ENCODE results near the gene CTSL.
A peak's percentile ranks its signal among the peaks of the same experiment; 100 is the strongest.

The CTSL gene

DNA sequence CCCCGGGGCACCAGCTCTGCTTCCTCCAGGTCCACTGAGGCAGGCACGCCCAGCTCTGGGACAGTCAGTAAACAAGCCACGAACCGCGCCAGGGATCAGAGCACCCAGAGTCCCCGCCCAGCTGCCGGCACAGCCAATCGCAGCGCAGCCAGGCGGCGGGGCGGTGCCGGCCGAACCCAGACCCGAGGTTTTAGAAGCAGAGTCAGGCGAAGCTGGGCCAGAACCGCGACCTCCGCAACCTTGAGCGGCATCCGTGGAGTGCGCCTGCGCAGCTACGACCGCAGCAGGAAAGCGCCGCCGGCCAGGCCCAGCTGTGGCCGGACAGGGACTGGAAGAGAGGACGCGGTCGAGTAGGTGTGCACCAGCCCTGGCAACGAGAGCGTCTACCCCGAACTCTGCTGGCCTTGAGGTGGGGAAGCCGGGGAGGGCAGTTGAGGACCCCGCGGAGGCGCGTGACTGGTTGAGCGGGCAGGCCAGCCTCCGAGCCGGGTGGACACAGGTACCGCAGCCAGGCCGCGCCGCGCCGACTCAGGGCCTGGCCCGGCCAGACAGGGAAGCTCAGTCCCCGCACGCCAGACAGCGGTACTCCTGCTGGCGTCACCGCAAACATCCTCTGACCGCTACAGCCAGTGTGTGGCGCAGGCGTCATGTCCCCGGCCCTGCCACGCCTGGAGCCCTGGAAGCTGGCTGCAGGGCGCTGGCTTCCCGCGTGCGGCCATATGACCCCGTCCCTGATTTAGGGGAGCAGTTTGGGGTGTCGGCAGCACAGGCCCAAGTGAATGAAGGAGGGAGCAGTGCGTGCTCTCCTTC, at the start of gene CTSL:
Gene CTSL, plus strand, starts transcription at position 220 of the 810 bp plus-strand sequence. CDS start 1,485 bp downstream, outside the sequence.
- peak within 1 kb of the TSS; percentile 83 to 87 for H3K27ac ChIP-seq (ENCODE audit: low read depth in 2 of 2, low read length in 2 of 2)
- H3K9ac ChIP-seq (ENCODE audit: low read depth in 1 of 2, low read length in 2 of 2) = peak within 1 kb of the TSS; percentile 70 to 91
- H3K4me3 ChIP-seq (ENCODE audit: low read length in 2 of 2) = peak within 1 kb of the TSS; percentile 80 to 88
- H3K27me3 ChIP-seq (ENCODE audit: control insufficient read depth in 2 of 2, insufficient read depth in 2 of 2, low read length in 2 of 2) = no peaks in the 10 kb centered on the region
- H3K9me3 ChIP-seq (ENCODE audit: control insufficient read depth in 2 of 2, low read length in 2 of 2) = no peaks in the 10 kb centered on the region
- peaks cover 0 to 3% of the 10 kb centered on the region in 2 donors for H3K4me1 ChIP-seq (ENCODE audit: control insufficient read depth in 2 of 2, insufficient read depth in 2 of 2, low read length in 2 of 2)
- peaks cover 5 to 15% of the 10 kb centered on the region in 2 donors for H3K36me3 ChIP-seq (ENCODE audit: control insufficient read depth in 2 of 2, insufficient read depth in 2 of 2, low read length in 2 of 2)

DNA sequence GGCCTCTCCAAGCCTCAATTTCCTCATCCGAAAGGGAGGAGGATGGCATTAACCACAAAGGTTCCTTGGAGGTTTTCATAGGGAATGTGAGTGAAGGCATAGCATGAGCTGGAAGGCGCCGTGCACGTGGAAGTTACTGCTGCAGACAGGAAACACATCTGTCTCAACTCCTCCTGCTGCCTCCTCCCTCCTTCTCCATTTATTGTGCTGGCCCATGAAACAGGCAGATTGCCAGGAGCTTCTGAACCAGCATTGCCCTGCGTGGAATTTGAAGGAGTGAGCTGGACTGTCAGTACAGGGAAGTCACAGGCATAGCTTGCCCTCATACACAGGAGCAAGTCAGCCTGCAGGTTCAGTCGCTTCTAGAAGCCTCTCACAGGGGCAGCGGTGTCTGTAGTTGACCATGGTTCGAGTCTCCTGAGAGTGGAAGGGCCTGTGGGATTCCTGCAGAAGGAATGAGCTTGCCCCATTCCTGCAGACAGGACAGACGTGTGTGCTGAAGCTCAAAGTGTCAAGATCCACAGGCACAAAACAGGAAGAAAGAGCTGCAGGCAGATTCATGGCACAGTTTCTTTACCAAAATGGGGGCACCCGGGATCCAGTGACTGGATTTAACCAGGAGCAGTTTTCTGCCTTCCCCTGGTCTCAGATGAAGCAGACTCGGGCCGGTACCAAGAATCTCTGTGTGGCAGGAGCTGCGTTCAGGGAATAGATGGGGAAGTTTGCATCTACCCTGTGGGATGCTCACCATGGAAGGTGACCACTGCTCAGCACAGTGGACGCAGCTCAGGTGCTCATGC, 48.7 kb upstream of the CTSL start:
- Histone ChIP-seq H3K36me3 (ENCODE audit: control insufficient read depth in 2 of 2, insufficient read depth in 2 of 2, low read length in 2 of 2) (peaks cover 0 to 4% of the 10 kb centered on the region in 2 donors), H3K27ac (ENCODE audit: low read depth in 2 of 2, low read length in 2 of 2) (no peak overlapping the region), H3K4me1 (ENCODE audit: control insufficient read depth in 2 of 2, insufficient read depth in 2 of 2, low read length in 2 of 2) (no peaks in the 10 kb centered on the region), H3K9ac (ENCODE audit: low read depth in 1 of 2, low read length in 2 of 2) (no peak overlapping the region), H3K9me3 (ENCODE audit: control insufficient read depth in 2 of 2, low read length in 2 of 2) (no peaks in the 10 kb centered on the region), H3K4me3 (ENCODE audit: low read length in 2 of 2) (no peak overlapping the region), H3K27me3 (ENCODE audit: control insufficient read depth in 2 of 2, insufficient read depth in 2 of 2, low read length in 2 of 2) (no peaks in the 10 kb centered on the region)

DNA sequence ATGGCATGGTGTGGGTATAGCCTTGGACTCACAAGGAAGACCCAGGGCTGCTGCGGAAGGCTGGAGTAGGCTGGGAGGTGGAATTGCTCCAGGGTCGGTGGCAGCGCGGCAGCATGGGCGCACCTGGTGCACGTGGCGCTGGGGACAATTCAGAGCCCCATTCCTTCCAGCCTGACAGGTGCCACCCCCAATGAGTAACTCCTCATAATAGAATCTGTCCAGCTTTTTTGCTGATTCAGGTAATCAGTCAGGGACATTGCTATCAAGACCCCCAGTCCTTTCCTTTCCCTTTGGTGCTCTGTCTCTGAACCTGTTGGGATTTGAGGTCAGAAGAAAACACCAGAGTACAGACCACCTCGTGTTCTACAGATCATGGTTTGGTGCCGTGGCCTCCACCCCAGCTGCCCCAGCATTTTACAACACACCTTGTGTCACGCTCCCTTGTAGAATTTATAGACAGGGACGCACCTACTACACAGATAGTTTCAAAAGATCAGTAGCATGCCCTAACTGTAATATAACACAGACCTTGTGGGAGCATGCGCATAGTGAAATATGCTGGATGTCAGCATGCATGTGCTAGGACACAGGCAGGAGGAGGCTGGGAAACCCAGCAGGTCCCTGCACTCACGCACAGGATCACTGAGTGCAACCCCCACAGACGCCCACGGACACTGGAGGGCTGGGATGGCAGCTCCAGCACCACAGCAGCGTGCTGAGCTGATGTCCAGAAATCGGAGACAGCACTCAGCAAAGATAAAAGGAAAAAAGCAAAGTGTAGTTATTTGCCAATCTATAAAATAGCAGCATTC, 47.9 kb upstream of the CTSL start:
- no peak overlapping the region for H3K9ac ChIP-seq (ENCODE audit: low read depth in 1 of 2, low read length in 2 of 2)
- no peaks in the 10 kb centered on the region for H3K9me3 ChIP-seq (ENCODE audit: control insufficient read depth in 2 of 2, low read length in 2 of 2)
- H3K4me3 ChIP-seq (ENCODE audit: low read length in 2 of 2) = no peak overlapping the region
- peaks cover 0 to 4% of the 10 kb centered on the region in 2 donors for H3K36me3 ChIP-seq (ENCODE audit: control insufficient read depth in 2 of 2, insufficient read depth in 2 of 2, low read length in 2 of 2)
- no peak overlapping the region for H3K27ac ChIP-seq (ENCODE audit: low read depth in 2 of 2, low read length in 2 of 2)
- H3K27me3 ChIP-seq (ENCODE audit: control insufficient read depth in 2 of 2, insufficient read depth in 2 of 2, low read length in 2 of 2) = no peaks in the 10 kb centered on the region
- H3K4me1 ChIP-seq (ENCODE audit: control insufficient read depth in 2 of 2, insufficient read depth in 2 of 2, low read length in 2 of 2) = no peaks in the 10 kb centered on the region

GRCh38 chr9:87678650-87679355, 47.1 kb upstream of the CTSL start:
- Histone ChIP-seq H3K27me3 (ENCODE audit: control insufficient read depth in 2 of 2, insufficient read depth in 2 of 2, low read length in 2 of 2) (no peaks in the 10 kb centered on the region), H3K4me3 (ENCODE audit: low read length in 2 of 2) (no peak overlapping the region), H3K9me3 (ENCODE audit: control insufficient read depth in 2 of 2, low read length in 2 of 2) (no peaks in the 10 kb centered on the region), H3K27ac (ENCODE audit: low read depth in 2 of 2, low read length in 2 of 2) (no peak overlapping the region), H3K36me3 (ENCODE audit: control insufficient read depth in 2 of 2, insufficient read depth in 2 of 2, low read length in 2 of 2) (peaks cover 0 to 4% of the 10 kb centered on the region in 2 donors), H3K4me1 (ENCODE audit: control insufficient read depth in 2 of 2, insufficient read depth in 2 of 2, low read length in 2 of 2) (no peaks in the 10 kb centered on the region), H3K9ac (ENCODE audit: low read depth in 1 of 2, low read length in 2 of 2) (no peak overlapping the region)

DNA sequence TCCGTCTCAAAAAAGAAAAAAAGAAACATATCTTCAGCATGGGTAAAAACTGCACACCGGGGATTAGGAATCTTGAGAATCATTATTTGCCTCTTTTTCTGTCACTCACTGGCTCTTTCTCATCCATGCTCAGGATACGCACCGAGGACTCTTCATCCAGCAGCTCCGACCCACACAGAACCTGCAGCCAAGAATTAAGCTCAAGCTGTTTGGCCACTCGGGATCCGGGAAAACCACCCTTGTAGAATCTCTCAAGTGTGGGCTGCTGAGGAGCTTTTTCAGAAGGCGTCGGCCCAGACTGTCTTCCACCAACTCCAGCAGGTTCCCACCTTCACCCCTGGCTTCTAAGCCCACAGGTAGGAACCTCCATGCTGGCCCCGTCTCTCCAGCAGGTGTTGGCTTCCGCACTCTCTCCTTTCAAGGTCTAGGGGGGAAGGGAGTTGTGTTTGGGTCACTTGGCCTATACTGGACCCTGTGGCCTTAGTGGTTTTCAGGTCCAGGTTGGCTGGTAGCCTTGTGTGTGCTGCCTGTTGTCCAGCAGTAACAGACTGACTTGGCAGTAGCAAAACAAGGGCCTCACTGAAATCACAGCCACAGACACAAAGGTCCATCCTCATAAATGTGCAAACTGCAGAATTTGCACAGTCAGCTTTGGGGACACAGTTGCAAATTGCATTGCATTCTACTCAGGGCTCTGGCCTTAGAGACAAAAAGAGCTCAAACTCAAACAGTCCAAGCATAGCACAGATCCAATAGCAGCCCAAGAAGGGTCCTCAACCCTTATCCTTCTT, 44.5 kb upstream of the CTSL start:
- H3K4me3 ChIP-seq (ENCODE audit: low read length in 2 of 2) = no peak overlapping the region
- peaks cover 0 to 4% of the 10 kb centered on the region in 2 donors for H3K36me3 ChIP-seq (ENCODE audit: control insufficient read depth in 2 of 2, insufficient read depth in 2 of 2, low read length in 2 of 2)
- H3K4me1 ChIP-seq (ENCODE audit: control insufficient read depth in 2 of 2, insufficient read depth in 2 of 2, low read length in 2 of 2) = peaks cover 3 to 9% of the 10 kb centered on the region in 2 donors
- H3K9me3 ChIP-seq (ENCODE audit: control insufficient read depth in 2 of 2, low read length in 2 of 2) = no peaks in the 10 kb centered on the region
- no peak overlapping the region for H3K9ac ChIP-seq (ENCODE audit: low read depth in 1 of 2, low read length in 2 of 2)
- no peak overlapping the region for H3K27ac ChIP-seq (ENCODE audit: low read depth in 2 of 2, low read length in 2 of 2)
- H3K27me3 ChIP-seq (ENCODE audit: control insufficient read depth in 2 of 2, insufficient read depth in 2 of 2, low read length in 2 of 2) = no peaks in the 10 kb centered on the region

GRCh38 chr9:87682085-87682484, 43.8 kb upstream of the CTSL start:
- Histone ChIP-seq H3K4me3 (ENCODE audit: low read length in 2 of 2) (no peak overlapping the region), H3K9me3 (ENCODE audit: control insufficient read depth in 2 of 2, low read length in 2 of 2) (no peaks in the 10 kb centered on the region), H3K27ac (ENCODE audit: low read depth in 2 of 2, low read length in 2 of 2) (no peak overlapping the region), H3K36me3 (ENCODE audit: control insufficient read depth in 2 of 2, insufficient read depth in 2 of 2, low read length in 2 of 2) (peaks cover 0 to 4% of the 10 kb centered on the region in 2 donors), H3K9ac (ENCODE audit: low read depth in 1 of 2, low read length in 2 of 2) (no peak overlapping the region), H3K27me3 (ENCODE audit: control insufficient read depth in 2 of 2, insufficient read depth in 2 of 2, low read length in 2 of 2) (no peaks in the 10 kb centered on the region), H3K4me1 (ENCODE audit: control insufficient read depth in 2 of 2, insufficient read depth in 2 of 2, low read length in 2 of 2) (peaks cover 3 to 9% of the 10 kb centered on the region in 2 donors)

GRCh38 chr9:87682618-87683017, 43.3 kb upstream of the CTSL start:
- Histone ChIP-seq H3K36me3 (ENCODE audit: control insufficient read depth in 2 of 2, insufficient read depth in 2 of 2, low read length in 2 of 2) (peaks cover 0 to 4% of the 10 kb centered on the region in 2 donors), H3K4me3 (ENCODE audit: low read length in 2 of 2) (no peak overlapping the region), H3K9me3 (ENCODE audit: control insufficient read depth in 2 of 2, low read length in 2 of 2) (no peaks in the 10 kb centered on the region), H3K27ac (ENCODE audit: low read depth in 2 of 2, low read length in 2 of 2) (no peak overlapping the region), H3K4me1 (ENCODE audit: control insufficient read depth in 2 of 2, insufficient read depth in 2 of 2, low read length in 2 of 2) (peaks cover 3 to 9% of the 10 kb centered on the region in 2 donors), H3K9ac (ENCODE audit: low read depth in 1 of 2, low read length in 2 of 2) (no peak overlapping the region), H3K27me3 (ENCODE audit: control insufficient read depth in 2 of 2, insufficient read depth in 2 of 2, low read length in 2 of 2) (no peaks in the 10 kb centered on the region)

DNA sequence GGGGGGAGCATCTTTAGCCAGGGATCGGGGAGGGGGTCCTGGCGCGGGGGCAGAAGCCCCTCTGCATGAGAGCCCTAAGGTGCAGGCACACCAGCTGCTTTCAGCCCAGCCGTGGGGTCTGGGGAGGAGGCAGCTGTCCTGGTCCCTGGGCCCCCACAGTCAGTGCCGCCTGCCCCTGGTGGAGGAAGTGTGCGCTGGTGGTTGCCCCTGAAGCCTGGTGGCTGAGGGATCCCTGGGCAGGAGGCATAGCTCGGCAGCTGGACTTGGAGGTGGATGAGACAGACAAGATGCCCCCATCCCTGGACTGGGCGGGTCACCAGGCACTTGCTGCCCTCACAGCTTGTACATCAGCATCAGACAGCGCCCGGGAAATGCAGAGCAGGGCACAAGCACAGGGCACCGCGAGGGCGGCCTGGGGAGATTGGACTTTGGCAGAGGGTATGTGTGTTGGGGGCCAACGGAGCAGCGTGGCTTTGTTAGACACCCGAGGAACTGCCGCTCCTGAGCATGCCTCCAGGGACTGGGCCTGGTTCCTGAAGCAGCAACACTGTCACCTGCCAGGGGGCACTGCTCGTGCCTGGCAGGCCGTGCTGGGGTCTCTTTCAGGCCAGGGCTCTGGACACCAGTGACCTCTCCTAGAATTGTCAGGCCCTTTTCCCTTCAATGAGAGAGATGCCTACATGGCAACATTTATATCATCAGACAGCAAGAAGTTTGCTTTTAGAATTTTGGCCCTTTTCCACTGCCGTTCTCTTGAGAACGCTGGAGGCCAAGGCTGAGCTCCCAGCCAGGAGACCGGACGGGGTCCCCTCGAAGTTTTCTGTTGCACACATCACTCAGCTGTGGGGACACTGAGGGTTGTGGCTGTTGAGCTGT, 41.9 kb upstream of the CTSL start:
- Histone ChIP-seq H3K9ac (ENCODE audit: low read depth in 1 of 2, low read length in 2 of 2) (no peak overlapping the region), H3K9me3 (ENCODE audit: control insufficient read depth in 2 of 2, low read length in 2 of 2) (no peaks in the 10 kb centered on the region), H3K27me3 (ENCODE audit: control insufficient read depth in 2 of 2, insufficient read depth in 2 of 2, low read length in 2 of 2) (no peaks in the 10 kb centered on the region), H3K4me3 (ENCODE audit: low read length in 2 of 2) (no peak overlapping the region), H3K36me3 (ENCODE audit: control insufficient read depth in 2 of 2, insufficient read depth in 2 of 2, low read length in 2 of 2) (peaks cover 0 to 4% of the 10 kb centered on the region in 2 donors), H3K4me1 (ENCODE audit: control insufficient read depth in 2 of 2, insufficient read depth in 2 of 2, low read length in 2 of 2) (peaks cover 3 to 9% of the 10 kb centered on the region in 2 donors), H3K27ac (ENCODE audit: low read depth in 2 of 2, low read length in 2 of 2) (no peak overlapping the region)

Measured in mucosa of rectum (tissue), 2 donors.